ENCODE results near the gene SLIT1.

Gene SLIT1

DNA sequence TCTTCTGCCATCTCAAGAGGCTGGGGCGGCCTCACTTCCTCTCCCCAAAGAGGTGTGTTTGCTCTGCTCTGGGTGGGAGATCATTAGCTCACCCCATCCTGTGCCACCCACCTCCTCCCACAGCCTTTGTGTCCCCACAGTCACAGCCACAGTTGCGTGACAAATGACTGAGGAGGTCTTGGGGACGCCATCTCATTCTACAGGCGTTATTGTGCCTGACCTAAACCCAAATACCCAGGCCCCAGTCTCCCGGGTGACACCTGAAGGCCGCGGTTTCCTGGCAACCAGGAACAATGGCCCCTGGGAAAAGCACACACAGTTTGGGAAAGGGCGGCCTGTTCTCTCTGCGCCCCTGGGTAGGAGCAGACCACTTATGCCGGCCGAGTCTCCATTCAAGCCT, 51.6 kb downstream of the SLIT1 start:
- no peak overlapping the region for H3K4me2 ChIP-seq (ENCODE audit: low read depth, low read length, poor library complexity, severe bottlenecking)
- H3K9me3 ChIP-seq (ENCODE audit: insufficient read depth, low read length): no peaks in the 10 kb centered on the region
- TF ChIP-seq EZH2phosphoT487 (conservative IDR thresholded peaks at IDR 0.05; ENCODE audit: low read length): no peak
- TF ChIP-seq, protein P1, sequence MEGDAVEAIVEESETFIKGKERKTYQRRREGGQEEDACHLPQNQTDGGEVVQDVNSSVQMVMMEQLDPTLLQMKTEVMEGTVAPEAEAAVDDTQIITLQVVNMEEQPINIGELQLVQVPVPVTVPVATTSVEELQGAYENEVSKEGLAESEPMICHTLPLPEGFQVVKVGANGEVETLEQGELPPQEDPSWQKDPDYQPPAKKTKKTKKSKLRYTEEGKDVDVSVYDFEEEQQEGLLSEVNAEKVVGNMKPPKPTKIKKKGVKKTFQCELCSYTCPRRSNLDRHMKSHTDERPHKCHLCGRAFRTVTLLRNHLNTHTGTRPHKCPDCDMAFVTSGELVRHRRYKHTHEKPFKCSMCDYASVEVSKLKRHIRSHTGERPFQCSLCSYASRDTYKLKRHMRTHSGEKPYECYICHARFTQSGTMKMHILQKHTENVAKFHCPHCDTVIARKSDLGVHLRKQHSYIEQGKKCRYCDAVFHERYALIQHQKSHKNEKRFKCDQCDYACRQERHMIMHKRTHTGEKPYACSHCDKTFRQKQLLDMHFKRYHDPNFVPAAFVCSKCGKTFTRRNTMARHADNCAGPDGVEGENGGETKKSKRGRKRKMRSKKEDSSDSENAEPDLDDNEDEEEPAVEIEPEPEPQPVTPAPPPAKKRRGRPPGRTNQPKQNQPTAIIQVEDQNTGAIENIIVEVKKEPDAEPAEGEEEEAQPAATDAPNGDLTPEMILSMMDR (IDR thresholded peaks at IDR 0.05; ENCODE audit: insufficient read depth, low read length, poor library complexity, severe bottlenecking): no peak

DNA sequence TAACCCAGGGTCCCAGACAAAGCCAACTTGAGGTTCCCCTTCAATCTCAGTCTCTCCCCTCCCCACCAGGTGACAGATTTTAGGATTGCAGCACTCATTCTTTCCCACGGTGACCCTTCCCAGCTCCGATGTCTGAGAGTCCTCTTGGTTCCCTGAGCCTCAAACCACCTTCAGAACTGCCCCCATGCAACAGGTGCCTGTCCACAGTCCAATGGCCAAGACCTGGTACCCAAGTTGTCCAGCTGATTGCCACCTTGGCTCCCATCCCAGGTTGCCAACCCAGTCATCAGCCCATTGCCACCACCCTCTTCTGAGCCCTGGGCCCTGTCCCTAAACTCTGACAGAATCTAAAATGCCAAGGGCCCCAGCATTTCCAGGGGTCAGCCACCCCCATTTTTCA, 53.5 kb downstream of the SLIT1 start:
- no peaks in the 10 kb centered on the region for H3K36me3 ChIP-seq (ENCODE audit: low read length)
- no peak overlapping the region for H3K4me2 ChIP-seq (ENCODE audit: low read depth, low read length, poor library complexity, severe bottlenecking)
- TF ChIP-seq, protein P1 (IDR thresholded peaks at IDR 0.05; ENCODE audit: insufficient read depth, low read length, poor library complexity, severe bottlenecking): no peak
- no peak for TF ChIP-seq EZH2phosphoT487 (conservative IDR thresholded peaks at IDR 0.05; ENCODE audit: low read length)

More for the DNA sequence above, 51.6 kb downstream of the SLIT1 start:
- H3K27me3 ChIP-seq (ENCODE audit: low read length): no peaks in the 10 kb centered on the region
- no peaks in the 10 kb centered on the region for H3K79me2 ChIP-seq (ENCODE audit: insufficient read depth, low read length)
- no peak overlapping the region for H2AFZ ChIP-seq (ENCODE audit: low read depth, low read length, severe bottlenecking)
- no peak overlapping the region for H3K4me3 ChIP-seq (ENCODE audit: insufficient read depth, low read length, poor library complexity, severe bottlenecking)
- H3K36me3 ChIP-seq (ENCODE audit: low read length): no peaks in the 10 kb centered on the region
- no peak overlapping the region for H3K27ac ChIP-seq (ENCODE audit: low read depth, low read length)
- H3F3A ChIP-seq (ENCODE audit: insufficient read depth): no peaks in the 10 kb centered on the region
- H3K9ac ChIP-seq (ENCODE audit: low read length): no peak overlapping the region
- no peaks in the 10 kb centered on the region for H3K9me2 ChIP-seq (replicated peaks; ENCODE audit: insufficient read depth, low read length)
- no peaks in the 10 kb centered on the region for H4K20me1 ChIP-seq (ENCODE audit: low read depth, low read length)

DNA sequence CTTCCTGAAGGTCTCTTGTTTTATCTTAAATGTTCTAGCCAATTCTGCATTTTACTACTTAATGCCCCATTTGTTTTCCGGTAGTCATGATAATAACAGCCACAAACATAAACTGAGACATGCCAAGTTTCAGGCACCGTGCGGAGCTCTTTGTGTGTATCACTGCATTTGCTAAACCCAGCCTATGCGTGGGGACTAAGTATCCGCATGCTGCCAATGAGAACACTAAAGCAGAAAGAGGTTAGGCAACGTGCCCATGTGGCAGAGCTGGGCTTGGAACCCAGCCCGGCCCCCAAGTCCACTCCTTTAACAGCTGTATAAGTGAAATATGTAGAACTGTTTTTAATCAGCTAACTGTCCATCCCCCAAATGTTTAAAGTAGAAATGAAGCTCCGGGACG, 54.1 kb downstream of the SLIT1 start:
- Histone ChIP-seq H3K4me3 (ENCODE audit: insufficient read depth, low read length, poor library complexity, severe bottlenecking) (no peak overlapping the region), H2AFZ (ENCODE audit: low read depth, low read length, severe bottlenecking) (no peak overlapping the region), H3K36me3 (ENCODE audit: low read length) (no peaks in the 10 kb centered on the region), H3K79me2 (ENCODE audit: insufficient read depth, low read length) (no peaks in the 10 kb centered on the region), H3K4me2 (ENCODE audit: low read depth, low read length, poor library complexity, severe bottlenecking) (no peak overlapping the region), H3K27me3 (ENCODE audit: low read length) (no peaks in the 10 kb centered on the region), H3K9me2 (replicated peaks; ENCODE audit: insufficient read depth, low read length) (no peaks in the 10 kb centered on the region), H3K9me3 (ENCODE audit: insufficient read depth, low read length) (no peaks in the 10 kb centered on the region), H3K27ac (ENCODE audit: low read depth, low read length) (no peak overlapping the region), H3K9ac (ENCODE audit: low read length) (no peak overlapping the region), H3F3A (ENCODE audit: insufficient read depth) (no peaks in the 10 kb centered on the region), H4K20me1 (ENCODE audit: low read depth, low read length) (no peaks in the 10 kb centered on the region)
- TF ChIP-seq, protein P1 (IDR thresholded peaks at IDR 0.05; ENCODE audit: insufficient read depth, low read length, poor library complexity, severe bottlenecking): no peak
- no peak for TF ChIP-seq EZH2phosphoT487 (conservative IDR thresholded peaks at IDR 0.05; ENCODE audit: low read length)

More for the DNA sequence above, 53.5 kb downstream of the SLIT1 start:
- H3K4me3 ChIP-seq (ENCODE audit: insufficient read depth, low read length, poor library complexity, severe bottlenecking): no peak overlapping the region
- H3K27ac ChIP-seq (ENCODE audit: low read depth, low read length): no peak overlapping the region
- no peaks in the 10 kb centered on the region for H3F3A ChIP-seq (ENCODE audit: insufficient read depth)
- H3K27me3 ChIP-seq (ENCODE audit: low read length): no peaks in the 10 kb centered on the region
- H3K9me2 ChIP-seq (replicated peaks; ENCODE audit: insufficient read depth, low read length): no peaks in the 10 kb centered on the region
- H3K9ac ChIP-seq (ENCODE audit: low read length): no peak overlapping the region
- H3K9me3 ChIP-seq (ENCODE audit: insufficient read depth, low read length): no peaks in the 10 kb centered on the region
- H3K79me2 ChIP-seq (ENCODE audit: insufficient read depth, low read length): no peaks in the 10 kb centered on the region
- H4K20me1 ChIP-seq (ENCODE audit: low read depth, low read length): no peaks in the 10 kb centered on the region
- no peak overlapping the region for H2AFZ ChIP-seq (ENCODE audit: low read depth, low read length, severe bottlenecking)

Data from SU-DHL-6 (cell line).